ENCODE data around the gene CCDC127. TPM values are rescaled to one million over a fixed set of nuclear protein-coding genes. Genes with fewer than 3 reads are reported as not detected.

Gene CCDC127
- total RNA-seq, 4 donors from 2014 or later, result 1.2 to 4.9 (median 4.8) TPM

DNA sequence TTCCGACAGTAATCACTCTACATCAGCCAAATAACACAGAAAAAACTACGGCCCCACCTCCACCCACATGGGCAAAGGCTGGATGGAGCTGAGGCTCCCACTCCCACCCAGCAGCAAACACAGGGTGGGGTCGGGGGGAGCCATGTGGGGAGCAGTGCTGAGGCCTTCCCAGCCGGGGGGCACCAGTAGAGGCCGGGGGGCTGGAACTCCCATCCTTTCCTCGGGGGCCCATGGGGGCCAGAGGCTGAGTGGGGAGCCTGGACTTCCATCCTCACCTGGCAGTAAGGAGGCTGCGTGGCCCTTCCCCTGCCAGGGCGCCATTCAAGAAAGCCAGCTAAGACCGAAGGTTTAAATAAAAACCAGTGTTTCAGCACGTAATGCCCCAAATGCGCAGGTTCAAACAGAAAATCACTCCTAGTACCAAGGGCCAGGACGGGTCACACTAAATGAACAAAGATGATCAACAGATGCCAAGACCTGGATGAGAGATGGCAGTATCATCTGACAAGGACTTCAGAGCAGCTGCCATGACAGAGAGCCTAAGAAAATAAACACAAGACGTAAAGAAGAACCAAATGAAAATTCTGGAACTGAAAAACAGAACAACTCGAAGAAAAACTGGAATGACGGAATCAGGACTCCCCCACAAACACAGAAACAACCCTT, 9.4 kb downstream of the CCDC127 start:
- no peaks in the 10 kb centered on the region for H3K9me3 ChIP-seq
- no peak overlapping the region for H3K4me3 ChIP-seq
- intact Hi-C loops (cut with DNase I; ENCODE audit: low total_unique reads), result no loop called here
- no peaks in the 10 kb centered on the region for H3K27me3 ChIP-seq
- no peak overlapping the region for H3K27ac ChIP-seq
- H3K36me3 ChIP-seq, result peaks cover 0 to 5% (median 2%) of the 10 kb centered on the region in 4 donors
- H3K4me1 ChIP-seq, result peaks cover 0 to 7% (median 0%) of the 10 kb centered on the region in 4 donors
- no peak for DNase-seq
- no peak for TF ChIP-seq CTCF (IDR thresholded peaks at IDR 0.05)
- no peak for TF ChIP-seq POLR2A (IDR thresholded peaks at IDR 0.05)
- no peak for TF ChIP-seq POLR2AphosphoS5 (IDR thresholded peaks at IDR 0.05)
- no peak for TF ChIP-seq EP300 (IDR thresholded peaks at IDR 0.05; ENCODE audit: low read depth)
- WGBS, 2 donors (ENCODE audit: low coverage in 1 of 2), result 88 to 91% methylated on average over 7 to 12 of the region's 15 CpGs
- in situ Hi-C loops (cut with MboI; ENCODE audit: low pct_ligation_motif_present in 1 of 4, low pct_unique_long_range_greater_than_20kb in 1 of 4, low sequenced_read_pairs in 3 of 4), result no loop called here

GRCh38 chr5:207599-207998, 10.4 kb downstream of the CCDC127 start:
- intact Hi-C loops (cut with DNase I; ENCODE audit: low total_unique reads), result no loop called here
- H3K4me3 ChIP-seq, result no peak overlapping the region
- no peaks in the 10 kb centered on the region for H3K27me3 ChIP-seq
- TF ChIP-seq POLR2A (IDR thresholded peaks at IDR 0.05) (no peak), POLR2AphosphoS5 (IDR thresholded peaks at IDR 0.05) (no peak), CTCF (IDR thresholded peaks at IDR 0.05) (no peak), EP300 (IDR thresholded peaks at IDR 0.05; ENCODE audit: low read depth) (no peak)
- DNase-seq, result no peak
- H3K27ac ChIP-seq, result no peak overlapping the region
- H3K36me3 ChIP-seq, result peaks cover 0 to 5% (median 2%) of the 10 kb centered on the region in 4 donors
- peaks cover 0 to 7% (median 0%) of the 10 kb centered on the region in 4 donors for H3K4me1 ChIP-seq
- no peaks in the 10 kb centered on the region for H3K9me3 ChIP-seq
- WGBS, 2 donors (ENCODE audit: low coverage in 1 of 2), result 76 to 90% methylated on average over 9 to 14 of the region's 14 CpGs
- in situ Hi-C loops (cut with MboI; ENCODE audit: low pct_ligation_motif_present in 1 of 4, low pct_unique_long_range_greater_than_20kb in 1 of 4, low sequenced_read_pairs in 3 of 4), result no loop called here

DNA sequence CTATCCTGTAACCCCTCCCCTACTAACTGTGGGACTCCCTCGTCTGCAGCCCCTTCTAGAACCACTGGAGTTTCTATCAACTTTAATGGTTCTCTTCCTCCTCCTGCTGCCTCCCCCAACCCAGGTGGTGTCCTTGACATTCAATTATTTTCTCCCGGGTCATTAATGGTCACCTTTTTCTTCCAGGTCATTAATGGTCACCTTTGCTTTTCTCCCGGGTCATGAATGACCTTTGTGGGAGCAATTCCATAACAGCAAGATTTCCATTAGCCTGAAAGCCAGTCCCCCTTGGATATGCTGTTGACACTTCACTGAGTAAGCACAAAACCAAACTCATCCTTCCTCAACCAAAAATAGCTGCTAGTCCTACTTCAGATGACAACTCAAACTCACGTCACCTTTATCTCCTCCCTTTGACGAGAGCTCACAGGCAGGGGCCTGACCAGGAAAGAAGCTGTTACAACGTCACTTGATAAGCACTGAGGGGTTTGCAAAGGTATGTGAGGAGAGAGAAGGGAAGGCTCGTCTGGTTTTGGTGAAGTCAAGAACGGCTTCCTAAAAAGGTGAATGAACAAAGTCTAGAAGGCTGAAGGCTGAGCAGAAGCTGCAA, 10.9 kb downstream of the CCDC127 start:
- in situ Hi-C loops (cut with MboI; ENCODE audit: low pct_ligation_motif_present in 1 of 4, low pct_unique_long_range_greater_than_20kb in 1 of 4, low sequenced_read_pairs in 3 of 4), result no loop called here
- Histone ChIP-seq H3K9me3 (no peaks in the 10 kb centered on the region), H3K4me1 (peaks cover 0 to 7% (median 0%) of the 10 kb centered on the region in 4 donors), H3K27ac (no peak overlapping the region), H3K4me3 (no peak overlapping the region), H3K36me3 (peaks cover 0 to 5% (median 2%) of the 10 kb centered on the region in 4 donors), H3K27me3 (no peaks in the 10 kb centered on the region)
- 87 to 95% methylated on average over 7 to 8 of the region's 8 CpGs for WGBS, 2 donors (ENCODE audit: low coverage in 1 of 2)
- DNase-seq, result no peak
- intact Hi-C loops (cut with DNase I; ENCODE audit: low total_unique reads), result no loop called here
- no peak for TF ChIP-seq EP300 (IDR thresholded peaks at IDR 0.05; ENCODE audit: low read depth)
- no peak for TF ChIP-seq CTCF (IDR thresholded peaks at IDR 0.05)
- no peak for TF ChIP-seq POLR2AphosphoS5 (IDR thresholded peaks at IDR 0.05)
- TF ChIP-seq POLR2A (IDR thresholded peaks at IDR 0.05), result no peak

GRCh38 chr5:206406-206805, 11.5 kb downstream of the CCDC127 start:
- TF ChIP-seq POLR2A (IDR thresholded peaks at IDR 0.05), result no peak
- TF ChIP-seq CTCF (IDR thresholded peaks at IDR 0.05), result no peak
- TF ChIP-seq POLR2AphosphoS5 (IDR thresholded peaks at IDR 0.05), result no peak
- TF ChIP-seq EP300 (IDR thresholded peaks at IDR 0.05; ENCODE audit: low read depth), result no peak
- in situ Hi-C loops (cut with MboI; ENCODE audit: low pct_ligation_motif_present in 1 of 4, low pct_unique_long_range_greater_than_20kb in 1 of 4, low sequenced_read_pairs in 3 of 4) (no loop called here), intact Hi-C loops (cut with DNase I; ENCODE audit: low total_unique reads) (no loop called here)
- peaks cover 0 to 5% (median 2%) of the 10 kb centered on the region in 4 donors for H3K36me3 ChIP-seq
- H3K27me3 ChIP-seq, result no peaks in the 10 kb centered on the region
- 82% methylated on average over 2 to 11 of the region's 11 CpGs for WGBS, 2 donors (ENCODE audit: low coverage in 1 of 2)
- no peak overlapping the region for H3K27ac ChIP-seq
- H3K4me1 ChIP-seq, result peaks cover 0 to 7% (median 0%) of the 10 kb centered on the region in 4 donors
- no peak overlapping the region for H3K4me3 ChIP-seq
- H3K9me3 ChIP-seq, result no peaks in the 10 kb centered on the region
- no peak for DNase-seq
